Measurements from ENCODE around the gene GNAQ.
"Not testable (repeated sequence)": the region's sequence is repeated elsewhere in the genome, so short reads cannot be mapped to it uniquely, and the experiment has no call there.

The GNAQ gene

GRCh38 chr9:77898864-77899263, 132.7 kb downstream of the GNAQ start:
- DNase-seq, result no peak

GRCh38 chr9:77896938-77897667, 134.5 kb downstream of the GNAQ start:
- no peak for DNase-seq

- no peak for DNase-seq
Observed at GRCh38 chr9:77896269-77896937, 135.2 kb downstream of the GNAQ start.

GRCh38 chr9:77893706-77894105, 137.9 kb downstream of the GNAQ start:
- DNase-seq, result no peak

- DNase-seq, result no peak
Observed at GRCh38 chr9:77892955-77893514, 138.6 kb downstream of the GNAQ start.

GRCh38 chr9:77892171-77892570, 139.4 kb downstream of the GNAQ start:
- no peak for DNase-seq

- DNase-seq, result no peak
Observed at GRCh38 chr9:77891128-77891800, 140.3 kb downstream of the GNAQ start.

- DNase-seq, result no peak
Observed at GRCh38 chr9:77887662-77888061, 143.9 kb downstream of the GNAQ start.

- DNase-seq, result no peak
Observed at GRCh38 chr9:77885104-77885672, 146.4 kb downstream of the GNAQ start.

GRCh38 chr9:77883846-77884771, 147.5 kb downstream of the GNAQ start:
- DNase-seq, result no peak

- no peak for DNase-seq
Observed at GRCh38 chr9:77883133-77883532, 148.5 kb downstream of the GNAQ start.

- DNase-seq, result no peak
Observed at GRCh38 chr9:77882294-77882693, 149.3 kb downstream of the GNAQ start.

- not testable (repeated sequence) for DNase-seq
Observed at GRCh38 chr9:77881634-77882033, 150.0 kb downstream of the GNAQ start.

- no peak for DNase-seq
Observed at GRCh38 chr9:77881111-77881510, 150.5 kb downstream of the GNAQ start.

- no peak for DNase-seq
Observed at GRCh38 chr9:77879437-77879943, 152.1 kb downstream of the GNAQ start.

- DNase-seq, result not testable (repeated sequence)
Observed at GRCh38 chr9:77878793-77879192, 152.8 kb downstream of the GNAQ start.

- no peak for DNase-seq
Observed at GRCh38 chr9:77877976-77878375, 153.6 kb downstream of the GNAQ start.

GRCh38 chr9:77876590-77876989, 155.0 kb downstream of the GNAQ start:
- no peak for DNase-seq

- DNase-seq, result no peak
Observed at GRCh38 chr9:77876091-77876490, 155.5 kb downstream of the GNAQ start.

- DNase-seq, result no peak
Observed at GRCh38 chr9:77872863-77873262, 158.7 kb downstream of the GNAQ start.

GRCh38 chr9:77872177-77872576, 159.4 kb downstream of the GNAQ start:
- DNase-seq, result no peak

- DNase-seq, result no peak
Observed at GRCh38 chr9:77871483-77871882, 160.1 kb downstream of the GNAQ start.

Measured in NCI-H510A treated with DMSO at 0.1 percent for 48 hours (cell line).